ENCODE results near the gene NDUFA12.

NDUFA12 gene

DNA sequence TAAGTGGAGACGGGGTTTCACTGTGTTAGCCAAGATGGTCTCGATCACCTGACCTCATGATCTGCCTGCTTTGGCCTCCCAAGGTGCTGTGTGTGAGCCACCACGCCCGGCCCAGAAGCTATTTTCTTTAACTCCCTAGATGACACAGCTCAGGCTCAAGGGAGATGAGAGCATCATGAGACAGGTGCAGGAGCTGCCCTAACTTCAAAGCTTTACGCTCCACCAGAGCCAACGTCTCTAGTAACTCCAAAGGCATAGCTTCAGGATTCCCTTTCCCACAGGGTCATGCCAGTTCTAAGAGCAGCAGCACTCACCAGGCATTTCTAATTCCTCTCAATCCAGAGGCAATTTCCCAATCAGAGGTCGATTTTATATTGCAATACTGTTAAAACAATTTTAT lies 21.0 kb downstream of the NDUFA12 start:
- in situ Hi-C loops (cut with MboI; ENCODE audit: low sequenced_read_pairs), result no loop called here

GRCh38 chr12:94980577-94980976 lies 22.9 kb downstream of the NDUFA12 start:
- in situ Hi-C loops (cut with MboI; ENCODE audit: low sequenced_read_pairs), result no loop called here

GRCh38 chr12:94979941-94980340 lies 23.6 kb downstream of the NDUFA12 start:
- in situ Hi-C loops (cut with MboI; ENCODE audit: low sequenced_read_pairs), result no loop called here

GRCh38 chr12:94977766-94978468 lies 25.6 kb downstream of the NDUFA12 start:
- in situ Hi-C loops (cut with MboI; ENCODE audit: low sequenced_read_pairs), result no loop called here

GRCh38 chr12:94973221-94973620 lies 30.3 kb downstream of the NDUFA12 start:
- in situ Hi-C loops (cut with MboI; ENCODE audit: low sequenced_read_pairs), result no loop called here

- in situ Hi-C loops (cut with MboI; ENCODE audit: low sequenced_read_pairs), result no loop called here
These were observed 30.7 kb downstream of the NDUFA12 start for GRCh38 chr12:94972795-94973194.

- in situ Hi-C loops (cut with MboI; ENCODE audit: low sequenced_read_pairs), result no loop called here
These were observed 31.6 kb downstream of the NDUFA12 start for GRCh38 chr12:94971923-94972322.

GRCh38 chr12:94970560-94970959 lies 32.9 kb downstream of the NDUFA12 start:
- in situ Hi-C loops (cut with MboI; ENCODE audit: low sequenced_read_pairs), result no loop called here

DNA sequence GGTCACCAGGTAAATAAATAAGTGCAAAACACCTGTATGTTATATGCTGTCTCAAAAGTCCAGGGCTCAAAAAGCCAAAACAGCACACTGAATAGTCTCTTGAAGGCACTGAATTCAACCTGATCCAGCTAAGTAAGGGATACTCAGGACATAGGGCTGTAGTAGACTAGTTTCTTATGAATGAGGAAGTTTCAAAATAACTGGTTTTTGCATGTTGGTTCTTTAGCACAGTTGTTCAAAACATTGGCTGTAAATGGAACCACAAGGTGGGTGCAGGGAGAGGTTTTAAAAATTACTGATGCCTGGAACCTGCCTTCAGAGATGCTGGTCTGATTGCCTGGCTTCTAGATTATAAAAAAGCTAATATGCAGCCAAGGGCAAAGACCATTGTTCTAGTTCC lies 34.1 kb downstream of the NDUFA12 start:
- in situ Hi-C loops (cut with MboI; ENCODE audit: low sequenced_read_pairs), result no loop called here

GRCh38 chr12:94965982-94966630 lies 37.4 kb downstream of the NDUFA12 start:
- in situ Hi-C loops (cut with MboI; ENCODE audit: low sequenced_read_pairs), result no loop called here

DNA sequence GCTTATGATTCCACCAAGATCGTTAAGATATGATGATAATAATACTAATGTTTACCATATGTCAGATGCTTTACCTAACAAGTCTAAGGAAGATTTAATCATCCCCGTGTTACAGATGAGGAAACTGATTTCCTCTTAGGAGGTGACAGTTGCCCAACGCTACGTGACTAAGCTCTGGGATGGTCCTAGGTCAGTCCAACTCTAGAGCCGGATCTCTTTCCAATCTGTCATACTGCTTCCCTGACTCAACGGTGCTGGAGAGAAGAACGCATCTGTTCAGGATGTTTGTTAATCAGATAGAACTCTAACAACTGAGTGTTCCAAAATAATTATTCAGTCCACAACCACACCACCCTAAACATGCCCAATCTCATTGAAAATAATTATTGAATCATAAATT lies 39.8 kb downstream of the NDUFA12 start:
- in situ Hi-C loops (cut with MboI; ENCODE audit: low sequenced_read_pairs), result no loop called here

DNA sequence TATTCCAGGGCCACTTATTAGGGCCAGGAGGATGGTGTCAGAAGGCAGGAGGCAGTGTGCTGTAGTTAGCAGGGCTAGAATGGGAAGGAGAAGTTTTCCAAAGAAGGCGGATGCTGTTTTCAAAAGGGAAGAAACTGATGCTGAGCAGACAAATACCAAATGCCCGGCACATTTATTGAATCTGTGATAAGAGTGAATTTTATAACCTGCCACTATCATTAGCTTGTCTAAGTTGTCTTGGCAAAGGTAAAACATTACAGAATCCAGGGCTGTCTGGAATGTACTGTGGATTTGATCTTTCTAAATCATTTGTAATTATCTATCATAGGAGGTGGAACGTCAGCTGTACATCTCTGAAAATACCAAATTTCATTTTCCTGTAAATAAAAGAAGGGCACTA lies 40.8 kb downstream of the NDUFA12 start:
- in situ Hi-C loops (cut with MboI; ENCODE audit: low sequenced_read_pairs), result no loop called here

- in situ Hi-C loops (cut with MboI; ENCODE audit: low sequenced_read_pairs), result no loop called here
These were observed 41.6 kb downstream of the NDUFA12 start for GRCh38 chr12:94961911-94962310.

DNA sequence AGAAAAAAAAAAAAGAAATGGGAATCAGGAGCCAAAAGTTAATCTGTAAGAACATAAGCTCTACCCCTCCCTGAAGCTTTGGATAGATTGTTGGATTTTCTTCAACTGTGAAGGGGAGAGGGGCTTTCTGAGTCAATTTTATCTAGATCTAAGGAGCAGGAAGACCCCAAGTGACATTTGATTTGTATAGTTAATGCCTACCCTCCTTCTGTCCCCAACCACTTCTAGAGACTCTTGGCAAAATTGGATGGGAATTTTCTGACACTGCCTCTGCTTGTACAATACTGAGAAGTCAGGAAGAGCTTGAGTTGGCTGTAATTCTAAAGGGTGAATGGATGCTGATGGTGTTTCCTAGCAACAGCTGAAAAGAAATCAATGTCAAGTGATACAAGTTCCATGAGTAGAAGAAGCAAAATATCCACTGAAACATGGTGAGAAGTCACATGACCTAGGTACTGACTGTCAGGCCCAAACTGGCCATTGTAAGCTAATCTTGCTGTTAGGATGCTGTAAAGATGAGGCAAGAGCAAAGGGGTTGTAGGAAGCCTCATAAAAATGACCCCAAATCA lies 42.2 kb downstream of the NDUFA12 start:
- in situ Hi-C loops (cut with MboI; ENCODE audit: low sequenced_read_pairs), result no loop called here

DNA sequence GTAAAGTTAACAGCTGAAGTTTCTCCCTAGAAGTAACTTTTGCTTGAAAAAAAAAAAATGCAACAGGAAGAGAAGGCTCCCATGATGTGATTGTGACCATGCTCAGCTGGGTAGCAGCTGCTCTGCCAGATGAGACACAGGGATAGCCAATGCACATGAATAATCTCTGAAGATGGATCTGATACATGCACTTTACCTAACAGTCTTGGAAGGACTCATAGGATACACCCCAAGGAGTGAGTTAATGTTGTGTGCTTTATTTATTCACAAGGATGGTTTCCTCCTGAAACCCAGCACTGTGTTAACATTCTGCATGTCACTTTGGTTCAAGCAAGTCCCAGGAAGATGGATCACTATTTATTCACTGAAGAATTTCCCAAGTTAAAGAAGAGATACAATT lies 46.5 kb downstream of the NDUFA12 start:
- in situ Hi-C loops (cut with MboI; ENCODE audit: low sequenced_read_pairs), result no loop called here

DNA sequence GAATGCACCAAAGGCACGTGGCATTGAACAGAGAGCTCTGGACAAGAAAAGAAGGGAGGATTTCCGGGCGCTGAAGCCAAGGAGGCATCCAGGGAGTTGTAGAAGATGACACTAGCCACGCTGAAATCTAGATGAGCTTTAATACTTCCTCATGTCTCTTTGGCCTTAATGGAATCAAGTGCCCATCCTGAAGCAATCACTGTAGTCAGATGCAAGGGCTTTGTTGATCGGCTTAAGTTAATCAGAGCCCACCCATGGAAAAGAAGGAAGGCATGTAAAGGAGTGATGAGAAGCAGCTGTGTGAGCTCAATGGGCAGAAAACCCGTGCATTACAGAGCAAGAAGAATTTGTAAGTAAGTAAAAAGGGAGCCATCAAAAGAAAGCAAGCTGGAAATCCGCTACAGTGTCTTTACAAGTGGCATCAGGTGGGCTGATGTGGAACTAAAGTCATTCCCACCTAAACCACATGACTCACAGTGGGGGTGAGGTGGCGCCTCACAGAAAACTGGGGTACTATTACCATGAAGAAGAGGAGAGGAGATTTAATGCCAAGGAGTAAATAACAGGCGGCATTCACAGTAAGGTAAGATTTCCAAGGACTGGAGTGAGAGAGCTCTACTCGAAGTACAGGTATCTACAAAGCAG lies 48.4 kb downstream of the NDUFA12 start:
- in situ Hi-C loops (cut with MboI; ENCODE audit: low sequenced_read_pairs), result no loop called here

DNA sequence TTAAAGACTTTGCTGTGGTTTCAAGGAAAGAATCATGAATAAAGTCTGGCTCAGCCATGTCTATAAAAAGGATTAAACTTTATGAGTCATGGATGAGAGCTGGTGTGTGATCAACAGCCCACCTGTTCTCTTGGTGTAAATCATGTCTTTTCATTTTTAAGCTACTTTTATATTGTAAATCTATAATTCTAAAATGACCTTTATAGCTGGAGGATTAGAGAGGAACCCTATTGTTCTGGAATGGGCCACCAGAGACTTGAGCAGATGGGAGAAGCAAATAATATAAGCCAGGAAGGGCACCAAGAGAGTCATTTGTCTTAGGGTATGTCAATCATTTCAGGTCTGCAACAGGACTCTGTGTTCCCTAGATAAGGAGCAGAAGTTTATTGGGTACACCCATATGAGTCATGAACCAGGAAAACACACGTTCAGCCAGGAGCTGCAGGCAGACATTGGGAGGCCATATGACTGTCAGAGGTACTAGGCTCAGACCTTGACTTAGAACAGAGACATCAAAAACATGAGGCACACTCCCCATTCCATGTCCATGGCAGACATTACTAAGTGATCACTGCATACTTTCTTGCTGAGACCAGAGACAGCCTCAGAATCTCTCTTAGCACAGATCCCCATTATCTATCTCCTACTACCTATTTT lies 49.3 kb downstream of the NDUFA12 start:
- in situ Hi-C loops (cut with MboI; ENCODE audit: low sequenced_read_pairs), result no loop called here

DNA sequence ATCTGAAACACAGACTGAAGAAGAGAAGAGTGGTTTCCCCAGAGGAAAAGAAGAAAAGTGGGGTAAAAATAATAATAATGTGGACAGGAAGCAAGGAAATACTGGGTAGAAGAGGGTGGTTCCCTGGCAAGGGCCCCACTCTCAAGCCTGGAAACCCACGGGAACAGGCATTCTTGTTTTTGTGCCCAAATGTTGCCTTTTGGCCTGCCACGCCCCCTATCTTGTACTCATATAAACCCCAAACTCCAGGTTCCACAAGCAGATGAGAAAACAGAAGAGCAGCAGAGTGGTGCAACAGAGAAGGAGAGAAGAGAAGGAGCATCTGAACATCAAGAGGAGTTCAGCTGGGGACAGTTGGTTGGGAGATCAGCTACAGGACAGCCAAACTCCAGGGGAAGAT lies 51.2 kb downstream of the NDUFA12 start:
- in situ Hi-C loops (cut with MboI; ENCODE audit: low sequenced_read_pairs), result no loop called here

DNA sequence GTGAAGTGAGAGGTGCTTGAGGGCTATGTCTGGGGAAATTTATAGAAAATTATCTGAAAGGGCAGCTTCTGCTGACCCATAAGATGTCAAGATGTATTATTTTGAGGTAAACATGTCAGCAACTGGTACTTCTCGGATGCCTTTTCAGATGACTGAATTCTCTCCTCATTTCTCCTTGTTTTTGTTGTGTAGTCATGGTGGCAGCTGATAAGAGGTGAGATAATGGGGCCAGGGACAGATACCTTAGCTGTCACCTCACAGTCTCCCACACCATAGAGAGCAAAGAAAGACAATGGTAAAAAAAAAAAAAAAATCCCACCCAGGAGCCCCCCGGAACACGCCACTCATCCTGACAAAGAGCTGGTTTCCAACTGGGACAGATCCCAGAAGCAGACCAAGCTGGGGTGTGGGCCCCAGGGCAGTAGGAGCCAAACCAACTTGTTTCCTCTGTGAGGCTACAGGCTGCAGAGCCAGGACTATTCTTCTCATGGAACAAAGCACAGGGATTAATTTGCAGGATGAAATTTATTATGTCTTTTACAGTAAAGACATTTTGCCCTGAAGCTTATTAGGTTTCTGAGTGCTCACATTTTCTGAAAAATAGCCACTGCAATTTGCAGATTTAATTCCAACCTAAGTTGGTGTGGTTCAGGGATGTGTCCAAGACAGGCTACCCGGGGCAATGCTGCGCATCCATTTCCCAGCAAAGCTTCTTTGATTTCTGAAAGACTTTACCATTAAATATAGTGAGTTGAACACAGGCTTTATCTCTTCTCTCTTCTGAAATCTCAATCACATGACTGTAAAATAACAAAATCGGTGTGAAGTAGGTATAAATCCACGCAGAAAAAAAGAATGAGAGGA lies 52.2 kb downstream of the NDUFA12 start:
- in situ Hi-C loops (cut with MboI; ENCODE audit: low sequenced_read_pairs), result no loop called here

- in situ Hi-C loops (cut with MboI; ENCODE audit: low sequenced_read_pairs), result no loop called here
These were observed 55.2 kb downstream of the NDUFA12 start for GRCh38 chr12:94948232-94948810.
